Bone marrow (tissue), 2 donors: ENCODE results near the gene DBX2.
"Not testable (repeated sequence)": the region's sequence is repeated elsewhere in the genome, so short reads cannot be mapped to it uniquely, and the experiment has no call there.

ENCODE experiments used
- DNase-seq, 2 donors: peaks; one replicate each; lab custom pipeline; 2025; lab: John Stamatoyannopoulos, UW

Gene DBX2

DNA sequence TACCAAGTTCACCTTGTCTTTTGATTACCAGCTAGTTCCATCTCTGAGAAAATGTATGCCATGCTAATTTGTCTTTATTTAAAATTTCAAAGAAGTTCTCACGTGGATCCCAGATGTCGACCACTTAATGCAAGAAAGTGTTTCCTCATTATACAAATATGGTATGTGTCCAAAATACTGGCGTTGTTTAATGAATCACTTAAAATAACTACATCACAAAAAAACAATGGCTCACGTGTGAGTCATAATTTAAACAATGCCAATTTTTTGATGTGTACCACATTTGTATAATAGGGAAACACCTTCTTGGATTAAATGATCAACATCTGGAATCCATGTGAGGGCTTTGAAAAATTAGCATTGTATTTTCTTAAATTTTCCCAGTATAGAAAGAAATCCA is 40.8 kb downstream of the DBX2 start:
- DNase-seq: no peak

DNA sequence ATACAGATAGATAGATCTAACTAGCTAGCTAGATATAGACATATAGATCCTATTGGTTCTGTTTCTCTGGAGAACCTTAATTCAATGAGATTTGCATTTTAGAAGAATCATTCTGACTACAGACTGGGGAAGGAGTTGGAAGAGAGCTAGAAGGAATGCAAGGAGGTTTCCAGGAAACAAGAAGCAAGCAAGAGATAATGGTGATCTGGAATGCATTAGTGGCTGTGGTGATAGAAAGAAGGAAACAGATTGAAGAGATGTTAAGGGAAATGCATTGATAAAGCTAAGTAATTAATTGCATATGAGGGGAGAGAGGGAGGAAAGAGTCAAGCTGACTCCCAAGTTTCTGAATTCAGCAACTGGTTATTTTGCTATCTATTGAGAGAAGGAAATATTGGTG is 42.7 kb downstream of the DBX2 start:
- DNase-seq: no peak

DNA sequence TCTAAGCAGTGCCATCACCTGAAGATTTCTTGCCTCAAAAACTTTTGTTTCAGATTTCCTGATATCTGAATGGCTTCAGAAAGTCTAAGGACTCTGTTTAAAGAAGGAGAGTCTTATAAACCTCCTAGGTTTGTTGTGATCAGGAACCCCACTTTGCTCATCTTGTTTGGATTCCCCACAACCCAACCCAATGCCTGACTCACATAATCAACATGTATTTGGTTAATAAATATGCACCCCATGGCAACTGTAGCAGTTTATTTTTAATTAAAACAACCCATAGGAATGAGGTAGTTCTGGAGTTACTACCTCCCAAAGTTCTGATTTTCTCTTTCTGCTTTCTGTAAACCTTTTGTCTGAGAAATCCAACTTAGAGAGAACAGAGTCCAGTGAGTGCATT is 51.5 kb downstream of the DBX2 start:
- DNase-seq: no peak

DNA sequence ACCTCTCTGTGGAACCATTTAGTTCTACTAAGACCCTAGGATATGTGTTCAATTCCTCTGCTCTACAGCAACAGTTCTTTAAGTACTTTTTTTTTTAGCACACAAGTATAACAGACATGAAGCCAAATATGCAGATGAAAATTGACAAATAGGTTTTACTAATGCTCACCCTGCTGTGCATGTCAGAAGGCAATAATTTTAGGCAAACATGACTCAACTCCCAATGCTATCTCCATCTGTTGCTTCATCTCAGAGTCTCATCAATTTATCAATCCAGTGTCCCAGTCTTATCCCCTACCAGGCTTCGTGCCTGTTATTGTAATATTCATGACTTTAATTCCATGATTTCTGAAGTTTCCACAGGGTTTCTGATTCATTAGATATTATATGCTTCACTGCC is 57.7 kb downstream of the DBX2 start:
- no peak for DNase-seq

DNA sequence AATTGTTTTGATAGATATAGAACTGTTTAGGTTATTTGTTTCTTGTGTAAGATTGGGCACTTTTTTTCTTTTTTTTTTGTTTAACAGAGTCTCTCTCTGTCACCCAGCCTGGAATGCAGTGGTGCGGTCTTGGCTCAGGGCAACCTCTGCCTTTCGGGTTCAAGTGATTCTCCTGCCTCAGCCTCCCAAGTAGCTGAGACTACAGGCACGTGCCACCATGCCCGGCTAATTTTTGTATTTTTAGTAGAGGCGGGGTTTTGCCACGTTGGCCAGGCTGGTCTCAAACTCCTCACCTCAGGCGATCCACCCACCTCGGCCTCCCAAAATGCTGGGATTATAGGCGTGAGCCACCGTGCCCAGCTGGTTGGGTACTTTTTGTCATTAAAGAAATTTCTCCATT is 66.0 kb downstream of the DBX2 start:
- DNase-seq: not testable (repeated sequence)

DNA sequence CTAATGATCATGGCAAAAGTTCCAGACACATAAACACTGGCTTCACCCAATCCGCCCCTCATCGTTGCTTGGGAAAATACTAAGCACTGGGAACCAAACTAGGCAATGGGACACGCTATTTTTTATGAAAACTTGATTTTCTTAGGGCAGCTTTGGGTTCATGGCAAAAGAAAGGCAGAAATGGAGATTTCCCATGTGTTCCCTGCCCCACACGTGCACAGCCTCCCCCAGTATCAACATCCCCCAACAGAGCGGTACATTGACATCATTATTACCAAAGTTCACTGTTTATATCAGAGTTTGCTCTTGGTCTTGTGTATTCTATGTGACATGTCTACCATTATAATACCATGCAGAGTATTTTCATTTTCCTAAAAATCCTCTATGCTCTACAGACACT is 71.0 kb downstream of the DBX2 start:
- DNase-seq: no peak

DNA sequence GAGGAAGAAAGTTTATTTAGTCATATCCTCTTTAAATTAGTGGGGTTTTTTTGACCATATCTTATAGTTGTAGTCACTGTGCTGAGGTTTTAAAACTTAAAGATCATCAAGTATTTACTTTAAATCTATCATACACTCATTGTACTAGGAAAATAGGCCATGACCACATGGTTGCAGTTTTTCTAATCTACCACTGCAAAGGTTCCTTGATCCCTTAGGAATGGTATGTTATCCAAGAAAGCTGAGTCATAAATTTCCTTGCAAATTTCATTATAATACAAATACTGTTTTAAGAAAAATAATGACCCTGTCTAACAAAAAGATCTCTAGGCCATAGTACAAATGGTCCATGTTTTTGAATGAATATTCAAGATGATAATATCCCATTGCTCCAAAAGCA is 74.7 kb downstream of the DBX2 start:
- DNase-seq: no peak

DNA sequence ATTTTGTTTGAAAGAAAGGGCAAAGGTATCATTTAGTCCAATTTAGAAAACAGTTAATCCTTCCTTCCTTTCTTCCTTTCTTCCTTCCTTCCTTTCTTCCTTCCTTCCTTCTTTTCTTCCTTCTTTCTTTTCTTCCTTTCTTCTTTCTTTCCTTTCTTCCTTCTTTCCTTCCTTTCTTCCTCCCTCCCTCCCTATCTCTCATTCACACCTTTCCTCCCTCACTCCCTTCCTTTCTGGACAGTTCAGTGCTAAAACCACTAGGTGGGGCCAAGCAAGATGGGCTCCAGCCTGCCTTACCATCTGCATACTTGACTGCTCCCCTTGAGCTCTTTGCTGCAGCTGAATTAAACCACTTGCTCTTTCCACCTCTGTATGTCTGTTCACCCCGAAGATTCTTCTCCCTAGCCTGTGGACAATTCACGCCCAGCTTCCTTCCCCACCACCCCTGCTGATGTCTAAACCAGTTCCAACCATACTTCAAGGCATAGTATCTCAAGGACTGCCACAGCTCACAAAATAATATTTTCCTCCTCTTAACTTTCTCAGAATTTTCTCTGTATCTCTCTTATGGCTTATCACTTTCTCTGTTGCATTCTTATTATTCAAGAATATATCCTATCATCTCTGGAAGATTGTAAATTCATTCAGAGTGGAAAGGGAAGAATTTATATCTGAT is 78.0 kb downstream of the DBX2 start:
- DNase-seq: no peak

DNA sequence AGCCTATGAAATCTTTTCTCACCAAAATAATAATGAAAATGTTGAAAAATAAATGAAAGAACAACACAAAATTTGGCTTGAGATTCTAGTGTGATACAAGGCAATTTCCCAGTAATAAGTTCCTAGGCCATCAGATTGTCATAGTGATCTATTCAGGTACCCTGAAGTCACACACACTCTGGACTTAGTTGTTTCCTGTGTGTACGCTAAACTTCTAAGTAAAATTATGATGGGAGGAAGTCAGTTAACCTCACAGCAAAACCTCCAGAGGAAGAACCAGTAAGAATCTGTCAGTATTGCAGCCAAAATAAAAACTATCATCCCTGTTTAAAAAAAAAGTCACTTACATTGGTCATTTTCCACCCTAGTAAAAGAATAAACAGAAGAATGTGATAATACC is 81.9 kb downstream of the DBX2 start:
- DNase-seq: no peak
